HG02938 (cell line): ENCODE measurements around the gene SPNS2.

ENCODE experiments used
- ATAC-seq: cut with Tn5 transposase; IDR thresholded peaks from one replicate; pipeline ENCODE4 v1.9.1; 2021; ENCODE audit warnings: mild to moderate bottlenecking, moderate library complexity; ENCODE audit not compliant: unreplicated experiment

The SPNS2 gene

DNA sequence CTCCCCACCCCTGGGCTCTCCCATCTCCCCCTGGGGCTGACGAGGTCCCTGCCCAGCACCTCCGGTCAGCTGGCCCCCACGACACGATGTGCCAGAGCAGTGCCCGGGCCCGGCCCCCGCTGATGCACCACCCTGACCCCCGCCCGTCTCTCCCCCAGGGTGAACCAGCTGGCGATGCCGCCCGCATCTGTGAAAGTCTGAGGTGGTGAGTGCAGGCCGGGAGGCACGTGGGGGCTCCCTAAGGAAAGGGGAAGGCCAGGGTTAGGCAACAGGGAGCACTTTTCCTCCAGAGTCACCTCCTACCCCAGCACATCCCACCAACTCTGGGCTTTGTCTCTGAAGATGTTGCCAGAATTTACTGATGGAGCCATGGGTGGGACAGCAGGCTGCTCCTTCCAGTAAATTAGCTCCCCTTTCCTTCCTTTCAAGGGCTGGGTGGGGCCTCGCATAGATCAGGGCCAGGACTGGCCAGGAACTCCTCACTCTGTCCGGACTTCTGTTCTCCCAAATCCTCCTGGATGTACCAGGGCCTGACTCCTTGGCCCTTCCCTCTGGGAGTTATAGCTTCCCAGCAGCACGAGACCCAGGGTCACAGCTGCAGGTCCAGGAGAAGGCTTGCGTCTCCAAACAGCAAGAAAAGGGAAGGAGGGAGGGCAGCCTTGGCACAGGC is 38.2 kb downstream of the SPNS2 start:
- no peak for ATAC-seq

DNA sequence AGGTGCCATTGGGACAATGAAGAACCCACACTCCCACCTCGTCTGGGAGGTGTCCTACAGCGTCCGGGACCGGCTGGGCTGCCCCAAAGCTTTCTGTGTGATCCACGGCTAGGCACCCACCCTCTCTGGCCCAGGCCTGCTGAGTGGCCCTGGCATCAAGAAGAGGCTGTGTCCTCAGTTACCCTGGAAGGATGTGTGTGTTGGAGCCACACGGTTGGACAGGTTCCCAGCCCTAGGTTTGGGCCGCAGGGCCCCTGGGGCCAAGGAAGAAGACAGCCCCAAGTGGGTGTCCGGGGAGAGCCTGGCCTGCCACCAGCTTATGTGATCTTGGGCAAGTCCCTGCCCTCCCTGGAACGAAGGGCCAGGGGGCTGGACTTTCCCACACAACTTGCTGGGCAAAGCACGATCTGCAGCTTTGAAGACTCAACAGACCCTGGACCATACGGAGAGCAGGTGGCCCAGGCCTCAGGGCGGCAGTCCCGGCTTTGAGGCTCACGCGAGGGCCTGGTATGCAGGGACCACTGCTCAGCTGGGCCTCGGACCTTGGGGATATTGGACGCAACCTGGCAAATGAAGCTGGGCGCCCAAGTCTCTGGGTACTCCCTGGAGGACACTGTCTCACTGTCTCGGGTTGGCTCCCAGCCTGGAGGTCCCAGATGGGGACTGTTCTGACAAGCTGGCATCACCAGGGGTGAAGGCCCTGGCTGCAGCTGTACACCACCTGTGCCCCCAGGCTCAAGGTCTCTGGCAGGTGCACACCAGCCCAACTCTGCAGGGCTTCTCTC is 39.0 kb downstream of the SPNS2 start:
- ATAC-seq = no peak

DNA sequence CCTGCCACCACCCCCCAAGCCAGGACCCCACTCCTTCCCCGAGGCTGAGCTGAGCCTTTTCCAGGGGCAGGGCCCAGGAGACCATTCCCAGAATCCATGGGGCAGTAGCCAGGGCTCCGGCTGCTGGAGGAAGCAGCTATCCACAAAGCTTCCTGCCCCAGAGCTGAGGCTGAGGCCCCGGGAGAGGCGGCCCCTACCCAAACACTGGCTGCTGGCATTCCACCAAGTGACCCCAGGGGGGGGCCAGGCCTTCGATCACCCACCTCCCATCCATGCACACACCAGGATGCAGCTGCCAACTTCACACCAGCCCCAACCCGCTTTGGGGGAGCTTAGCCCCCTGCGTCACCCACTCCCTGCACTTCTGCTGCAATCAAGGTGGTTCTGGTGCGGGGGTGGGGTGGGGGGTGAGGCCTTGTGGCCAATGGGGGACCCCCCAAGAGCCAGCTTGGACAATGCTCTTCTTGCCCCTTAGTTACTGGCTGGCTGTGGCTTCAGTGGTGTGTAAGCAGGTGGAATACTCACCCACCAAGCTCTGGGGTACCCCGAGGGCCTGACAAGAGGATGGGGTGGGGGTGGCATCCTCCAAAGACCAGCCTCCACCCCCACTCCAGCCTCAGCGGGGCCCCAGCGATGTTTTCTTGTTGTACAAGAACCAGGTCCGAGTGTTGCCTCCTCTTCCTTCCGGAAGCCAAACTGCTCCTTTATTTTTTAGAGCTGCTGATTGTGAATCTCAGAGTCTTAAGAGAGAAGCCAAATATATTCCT is 39.7 kb downstream of the SPNS2 start:
- no peak for ATAC-seq

DNA sequence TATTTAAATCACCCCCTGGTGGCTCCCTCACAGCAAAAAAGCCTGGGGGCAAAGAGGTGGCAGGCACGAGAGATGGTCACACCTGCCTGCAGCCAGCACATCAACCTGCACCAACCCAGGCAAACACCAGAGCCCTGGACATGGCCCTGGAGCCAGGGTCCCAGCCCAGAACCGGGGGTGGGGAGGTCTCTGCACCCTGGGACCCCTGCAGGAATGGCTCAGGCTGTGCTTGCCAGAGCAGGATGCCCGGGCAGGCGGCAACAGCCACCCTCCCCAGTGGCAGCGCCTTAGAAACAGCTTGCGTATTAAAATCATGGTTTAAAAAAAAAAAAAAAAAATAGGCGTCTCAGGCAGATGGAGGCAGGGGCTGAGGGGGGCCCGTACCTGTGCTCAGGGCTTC is 40.3 kb downstream of the SPNS2 start:
- ATAC-seq = no peak

DNA sequence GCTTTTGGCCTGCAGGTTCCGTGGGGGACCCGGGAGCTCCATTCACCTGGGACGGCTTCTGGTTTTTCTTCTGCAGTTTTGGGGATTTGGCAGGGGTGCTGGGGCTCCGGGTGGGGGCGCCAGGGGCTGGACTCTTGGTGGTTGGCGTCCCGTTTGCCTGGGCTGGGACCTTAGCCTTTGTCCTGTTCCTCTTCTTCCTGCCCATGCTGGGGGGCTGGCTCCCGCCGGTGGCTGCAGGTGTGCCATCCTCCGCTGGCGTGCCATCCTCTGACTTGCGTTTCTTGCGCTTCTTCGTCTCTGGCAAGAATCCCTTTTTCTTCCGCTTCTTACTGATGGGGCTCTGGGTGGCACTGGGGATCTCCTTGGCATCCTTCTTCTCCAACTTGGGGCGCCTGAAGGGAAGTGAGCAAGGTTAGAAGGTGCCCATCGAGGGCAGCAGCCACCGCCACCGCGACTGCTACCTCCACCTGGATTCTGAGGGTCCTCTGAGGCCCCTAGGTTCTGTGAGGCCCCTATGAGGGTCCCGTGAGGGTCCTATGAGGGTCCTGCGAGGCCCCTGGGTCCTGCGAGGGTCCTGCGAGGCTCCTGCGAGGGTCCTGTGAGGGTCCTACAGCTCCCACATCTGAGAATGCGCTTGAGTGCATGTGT is 41.0 kb downstream of the SPNS2 start:
- no peak for ATAC-seq

DNA sequence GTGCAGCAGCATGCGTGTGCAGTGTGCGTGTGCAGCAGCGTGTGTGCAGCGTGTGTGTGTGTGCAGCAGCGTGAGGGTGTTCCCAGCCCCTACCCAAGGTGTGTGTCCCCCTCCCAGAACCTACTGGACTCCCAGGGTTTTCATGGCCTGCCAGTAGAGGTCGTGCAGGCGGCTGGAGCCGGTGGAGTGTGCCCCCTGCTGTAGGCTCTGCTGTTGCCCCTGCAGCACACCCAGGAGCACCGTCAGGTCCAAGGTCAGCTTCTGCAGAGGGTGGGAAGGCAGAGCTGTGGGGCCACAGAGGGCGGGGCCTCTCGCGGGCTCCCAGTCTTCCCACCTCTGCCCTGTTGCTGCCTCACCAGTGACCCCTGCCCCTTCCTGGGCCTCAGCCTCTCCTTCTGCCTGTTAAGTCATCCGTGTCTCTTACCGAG is 41.6 kb downstream of the SPNS2 start:
- ATAC-seq = no peak

- no peak for ATAC-seq
Measured at GRCh38 chr17:4540687-4541327, 42.1 kb downstream of the SPNS2 start.

GRCh38 chr17:4541328-4542002 is 42.8 kb downstream of the SPNS2 start:
- no peak for ATAC-seq

GRCh38 chr17:4542003-4542725 is 43.5 kb downstream of the SPNS2 start:
- no peak for ATAC-seq

- ATAC-seq = no peak
Measured at GRCh38 chr17:4542726-4543191, 44.1 kb downstream of the SPNS2 start.

- ATAC-seq = no peak
Measured at GRCh38 chr17:4543557-4544026, 44.9 kb downstream of the SPNS2 start.

GRCh38 chr17:4544135-4544950 is 45.7 kb downstream of the SPNS2 start:
- no peak for ATAC-seq

- no peak for ATAC-seq
Measured at GRCh38 chr17:4544951-4545216, 46.2 kb downstream of the SPNS2 start.

DNA sequence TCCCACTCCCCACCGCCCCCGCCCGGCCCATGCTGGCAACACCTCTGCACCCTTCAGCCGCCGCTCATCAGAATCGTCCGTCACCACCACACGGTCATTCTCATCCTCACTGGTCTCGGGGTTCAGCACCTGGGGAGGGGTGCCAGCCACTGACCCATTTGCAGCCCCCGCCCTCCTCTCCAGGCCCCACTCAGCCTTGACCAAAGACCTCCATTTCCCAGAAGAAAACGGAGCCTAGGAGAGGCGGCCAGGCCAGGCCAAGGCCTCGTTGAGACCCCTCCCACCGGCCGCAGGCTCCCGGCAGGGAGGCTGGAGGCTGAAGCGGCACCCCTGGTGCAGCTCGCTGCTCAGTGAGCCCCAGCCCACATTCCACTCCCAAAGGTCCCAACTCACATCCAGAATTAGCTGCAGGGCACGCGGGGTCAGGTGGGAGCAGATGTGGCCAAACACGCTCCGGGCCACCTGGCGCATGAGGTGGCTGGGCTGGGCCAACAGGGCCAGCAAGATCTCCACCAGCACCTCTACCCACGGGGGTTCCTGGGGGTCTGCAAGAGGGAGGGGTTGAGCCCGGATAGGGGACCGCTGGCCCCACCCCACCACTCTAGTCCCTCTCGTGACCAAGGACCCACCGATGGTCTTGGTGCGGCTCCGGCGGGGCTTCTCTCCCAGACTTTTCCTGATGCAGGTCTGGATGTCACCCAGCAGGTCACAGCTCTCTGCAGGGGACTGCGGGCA is 46.7 kb downstream of the SPNS2 start:
- ATAC-seq = no peak

DNA sequence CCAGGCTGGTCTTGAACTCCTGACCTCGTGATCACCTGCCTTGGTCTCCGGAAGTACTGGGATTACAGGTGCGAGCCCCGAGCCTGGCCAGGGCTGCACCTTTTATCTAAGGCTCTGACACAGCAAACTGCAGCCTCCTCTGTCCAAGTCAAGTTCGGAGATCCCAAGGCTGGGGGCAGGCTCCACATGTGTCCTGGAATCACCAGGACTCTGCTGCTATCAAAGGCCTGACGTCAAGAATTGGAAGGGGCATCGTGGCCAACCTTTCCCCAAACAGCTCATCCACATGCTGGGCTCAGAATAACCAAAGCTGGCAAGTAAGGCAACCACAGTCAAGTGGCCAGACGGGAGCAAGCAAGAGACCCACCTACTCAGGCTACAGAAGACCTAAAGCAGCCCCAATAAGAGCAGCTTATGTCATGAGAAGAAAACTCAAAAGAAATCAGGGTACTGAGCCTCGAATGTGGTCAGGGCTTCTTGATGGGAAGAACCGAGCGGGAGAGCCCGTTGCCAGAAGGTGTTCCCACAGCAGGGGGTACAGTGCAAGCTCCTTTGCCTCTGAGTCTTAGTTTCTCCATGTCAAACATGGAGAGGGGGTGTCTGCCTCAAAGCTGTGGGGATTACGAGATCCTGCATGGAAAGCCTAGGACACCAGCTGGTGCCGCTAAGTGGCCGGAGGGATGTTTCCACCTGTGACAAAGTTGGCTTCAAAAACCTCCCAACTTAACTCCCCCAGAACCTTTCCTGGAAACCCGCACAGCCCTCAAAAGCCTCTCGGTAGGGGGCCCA is 48.6 kb downstream of the SPNS2 start:
- ATAC-seq = no peak

GRCh38 chr17:4548061-4548461 is 49.4 kb downstream of the SPNS2 start:
- ATAC-seq = no peak
